ENCODE results near the gene ZC3H14.

The ZC3H14 gene

GRCh38 chr14:88617479-88617878 is 54.6 kb downstream of the ZC3H14 start:
- TF ChIP-seq SIN3A (IDR thresholded peaks at IDR 0.05; ENCODE audit: borderline replicate concordance, insufficient read depth, low read length) = no peak
- TF ChIP-seq TAF1 (IDR thresholded peaks at IDR 0.05; ENCODE audit: borderline replicate concordance, insufficient read depth, low read length) = no peak

- TF ChIP-seq SIN3A (IDR thresholded peaks at IDR 0.05; ENCODE audit: borderline replicate concordance, insufficient read depth, low read length) (no peak), FOXP2 (optimal IDR thresholded peaks at IDR 0.05; ENCODE audit: borderline replicate concordance, extremely low read depth, extremely low read length, insufficient read depth) (no peak), TAF1 (IDR thresholded peaks at IDR 0.05; ENCODE audit: borderline replicate concordance, insufficient read depth, low read length) (no peak), POLR2AphosphoS5 (IDR thresholded peaks at IDR 0.05; ENCODE audit: low read depth, low read length) (no peak)
- TF ChIP-seq, protein P1, sequence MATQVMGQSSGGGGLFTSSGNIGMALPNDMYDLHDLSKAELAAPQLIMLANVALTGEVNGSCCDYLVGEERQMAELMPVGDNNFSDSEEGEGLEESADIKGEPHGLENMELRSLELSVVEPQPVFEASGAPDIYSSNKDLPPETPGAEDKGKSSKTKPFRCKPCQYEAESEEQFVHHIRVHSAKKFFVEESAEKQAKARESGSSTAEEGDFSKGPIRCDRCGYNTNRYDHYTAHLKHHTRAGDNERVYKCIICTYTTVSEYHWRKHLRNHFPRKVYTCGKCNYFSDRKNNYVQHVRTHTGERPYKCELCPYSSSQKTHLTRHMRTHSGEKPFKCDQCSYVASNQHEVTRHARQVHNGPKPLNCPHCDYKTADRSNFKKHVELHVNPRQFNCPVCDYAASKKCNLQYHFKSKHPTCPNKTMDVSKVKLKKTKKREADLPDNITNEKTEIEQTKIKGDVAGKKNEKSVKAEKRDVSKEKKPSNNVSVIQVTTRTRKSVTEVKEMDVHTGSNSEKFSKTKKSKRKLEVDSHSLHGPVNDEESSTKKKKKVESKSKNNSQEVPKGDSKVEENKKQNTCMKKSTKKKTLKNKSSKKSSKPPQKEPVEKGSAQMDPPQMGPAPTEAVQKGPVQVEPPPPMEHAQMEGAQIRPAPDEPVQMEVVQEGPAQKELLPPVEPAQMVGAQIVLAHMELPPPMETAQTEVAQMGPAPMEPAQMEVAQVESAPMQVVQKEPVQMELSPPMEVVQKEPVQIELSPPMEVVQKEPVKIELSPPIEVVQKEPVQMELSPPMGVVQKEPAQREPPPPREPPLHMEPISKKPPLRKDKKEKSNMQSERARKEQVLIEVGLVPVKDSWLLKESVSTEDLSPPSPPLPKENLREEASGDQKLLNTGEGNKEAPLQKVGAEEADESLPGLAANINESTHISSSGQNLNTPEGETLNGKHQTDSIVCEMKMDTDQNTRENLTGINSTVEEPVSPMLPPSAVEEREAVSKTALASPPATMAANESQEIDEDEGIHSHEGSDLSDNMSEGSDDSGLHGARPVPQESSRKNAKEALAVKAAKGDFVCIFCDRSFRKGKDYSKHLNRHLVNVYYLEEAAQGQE (IDR thresholded peaks at IDR 0.05; ENCODE audit: insufficient read depth in 1 of 2, low read depth in 2 of 2, low read length in 2 of 2) = no peak
These were observed 55.6 kb downstream of the ZC3H14 start for GRCh38 chr14:88618476-88618875.

GRCh38 chr14:88621100-88621499 is 58.3 kb downstream of the ZC3H14 start:
- TF ChIP-seq SIN3A (IDR thresholded peaks at IDR 0.05; ENCODE audit: borderline replicate concordance, insufficient read depth, low read length) (no peak), FOXP2 (optimal IDR thresholded peaks at IDR 0.05; ENCODE audit: borderline replicate concordance, extremely low read depth, extremely low read length, insufficient read depth) (no peak), POLR2AphosphoS5 (IDR thresholded peaks at IDR 0.05; ENCODE audit: low read depth, low read length) (no peak), TAF1 (IDR thresholded peaks at IDR 0.05; ENCODE audit: borderline replicate concordance, insufficient read depth, low read length) (no peak)
- TF ChIP-seq, protein P1 (IDR thresholded peaks at IDR 0.05; ENCODE audit: insufficient read depth in 1 of 2, low read depth in 2 of 2, low read length in 2 of 2) = no peak

- TF ChIP-seq, protein P1 (IDR thresholded peaks at IDR 0.05; ENCODE audit: insufficient read depth in 1 of 2, low read depth in 2 of 2, low read length in 2 of 2) = no peak
- TF ChIP-seq POLR2AphosphoS5 (IDR thresholded peaks at IDR 0.05; ENCODE audit: low read depth, low read length) (no peak), SIN3A (IDR thresholded peaks at IDR 0.05; ENCODE audit: borderline replicate concordance, insufficient read depth, low read length) (no peak)
These were observed 62.8 kb downstream of the ZC3H14 start for GRCh38 chr14:88625671-88626070.

DNA sequence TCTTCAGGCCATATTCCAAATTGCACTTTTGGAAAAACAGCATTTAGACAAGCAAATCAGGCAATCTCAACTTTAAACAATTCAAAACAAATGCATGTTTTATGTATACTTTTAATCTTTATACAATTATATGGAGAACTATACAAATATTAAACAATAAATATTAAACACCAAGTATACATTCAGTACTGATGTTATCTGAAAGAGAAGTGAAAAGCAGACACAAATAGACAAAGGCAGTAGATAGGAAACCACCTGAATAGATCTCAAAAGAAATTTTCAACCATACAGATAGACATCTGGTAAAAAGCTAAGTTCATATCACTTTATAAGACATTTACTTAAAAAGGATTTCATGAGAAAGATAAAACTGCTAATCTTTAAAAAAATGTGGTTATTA is 65.2 kb downstream of the ZC3H14 start:
- TF ChIP-seq TAF1 (IDR thresholded peaks at IDR 0.05; ENCODE audit: borderline replicate concordance, insufficient read depth, low read length) (no peak), POLR2AphosphoS5 (IDR thresholded peaks at IDR 0.05; ENCODE audit: low read depth, low read length) (no peak), FOXP2 (optimal IDR thresholded peaks at IDR 0.05; ENCODE audit: borderline replicate concordance, extremely low read depth, extremely low read length, insufficient read depth) (no peak), SIN3A (IDR thresholded peaks at IDR 0.05; ENCODE audit: borderline replicate concordance, insufficient read depth, low read length) (no peak)
- TF ChIP-seq, protein P1 (IDR thresholded peaks at IDR 0.05; ENCODE audit: insufficient read depth in 1 of 2, low read depth in 2 of 2, low read length in 2 of 2) = no peak
